ENCODE measurements around the gene VPS54. TPM values are rescaled to one million over a fixed set of nuclear protein-coding genes. Genes with fewer than 3 reads are reported as not detected.

Gene VPS54
- total and polyA plus RNA-seq, 9 of the 15 experiments (the other 6 are each of a cell fraction or from before 2014, with no cell fraction given) = 4.9 to 23.2 (median 13.2) TPM

- TF ChIP-seq POLR2AphosphoS2 (IDR thresholded peaks at IDR 0.05; ENCODE audit: low read length) = no peak
- TF ChIP-seq ILF3 (IDR thresholded peaks at IDR 0.05; ENCODE audit: borderline replicate concordance) = no peak
- TF ChIP-seq KDM1A (IDR thresholded peaks at IDR 0.05) = peak in 1 of 2 experiments; percentile 30; a peak in 1 of 4 replicates
- TF ChIP-seq FOS (IDR thresholded peaks at IDR 0.05; ENCODE audit: extremely low read depth, insufficient read length) = no peak
- TF ChIP-seq HDAC1 (IDR thresholded peaks at IDR 0.05) = peak in 1 of 2 experiments; percentile 48; a peak in 1 of 4 replicates
- TF ChIP-seq TFAM (CRISPR knock-in tag; conservative IDR thresholded peaks at IDR 0.05) = no peak
- no peak for TF ChIP-seq HMBOX1 (IDR thresholded peaks at IDR 0.05)
- peak; percentile 81; the same call in 1 of the 2 replicates for TF ChIP-seq CREB3 (tag; conservative IDR thresholded peaks at IDR 0.05; ENCODE audit: low read depth)
- TF ChIP-seq CGGBP1 (CRISPR knock-in tag; IDR thresholded peaks at IDR 0.05) = no peak
- TF ChIP-seq ERF (CRISPR knock-in tag; IDR thresholded peaks at IDR 0.05) = 0 out of 2 replicates have a peak, but pooled peaks have one; percentile 45
- no peak for TF ChIP-seq SIRT6 (IDR thresholded peaks at IDR 0.05; ENCODE audit: low read depth, low read length)
- peak; percentile 56; the same call in 1 of the 2 replicates for TF ChIP-seq ZNF766 (CRISPR knock-in tag; conservative IDR thresholded peaks at IDR 0.05)
- no peak for TF ChIP-seq NFYB (IDR thresholded peaks at IDR 0.05; ENCODE audit: extremely low read depth, insufficient read length)
Observed at GRCh38 chr2:64019083-64019974, at the start of gene VPS54 (continued).

Measured in K562 (cell line).